Fibroblast of skin of left biceps (primary cell): ENCODE results near the gene DLG2.

Source experiments
- DNase-seq, 2 experiments: peaks; one replicate each; pipeline ENCODE4 v3.0.0-alpha.2; 2013; ENCODE audit warnings: low read depth in 2 of 2

DLG2 gene

DNA sequence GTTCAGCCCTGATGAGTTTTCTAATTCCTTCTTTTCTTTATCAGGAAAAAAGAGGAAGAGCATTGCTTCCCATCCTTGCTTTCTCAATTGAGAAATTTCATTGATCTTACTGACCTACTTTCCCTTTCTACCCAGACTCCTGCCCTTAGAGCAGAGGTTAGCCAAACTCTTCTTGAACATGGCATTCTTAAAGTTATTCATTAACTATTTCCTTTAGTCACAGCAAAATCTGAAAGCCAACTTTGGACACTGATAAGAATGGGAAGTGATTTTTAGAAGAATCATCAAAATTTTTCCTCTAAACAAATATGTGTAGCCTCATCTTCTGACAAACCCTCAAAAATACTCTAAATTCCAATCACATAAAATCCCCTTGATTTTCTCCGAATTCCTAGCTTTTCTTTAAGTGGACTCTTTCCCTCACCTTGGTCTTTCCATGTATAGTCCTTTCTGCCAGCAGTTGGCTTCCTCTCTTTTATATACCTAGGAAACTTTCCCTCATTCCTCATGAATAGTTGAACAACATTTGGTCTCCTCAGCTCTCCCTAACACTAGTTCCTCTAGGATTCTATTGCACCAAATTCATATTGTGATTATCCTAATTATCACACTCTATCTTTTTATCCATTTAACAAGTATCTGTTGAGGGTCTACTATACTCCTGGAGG lies 1774.2 kb downstream of the DLG2 start:
- no peak for DNase-seq

DNA sequence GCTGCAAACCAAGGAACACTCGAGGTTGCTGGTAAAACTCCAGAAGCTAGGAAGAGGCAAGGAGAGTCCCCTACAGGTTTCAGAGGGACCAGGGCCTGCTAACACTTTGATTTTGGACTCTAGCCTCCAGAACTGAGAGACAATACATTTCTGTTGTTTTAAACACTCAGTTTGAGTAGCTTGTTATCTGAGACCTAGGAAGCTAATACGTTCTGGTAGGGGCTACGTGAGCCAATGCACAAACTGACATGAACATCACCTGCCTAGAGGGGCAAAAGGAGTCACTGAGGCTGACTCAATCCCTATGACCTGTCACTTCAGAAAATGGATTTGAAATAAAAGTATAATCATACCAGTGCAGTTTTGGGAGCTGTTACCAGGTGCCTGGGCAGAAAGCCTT lies 1775.1 kb downstream of the DLG2 start:
- no peak for DNase-seq

DNA sequence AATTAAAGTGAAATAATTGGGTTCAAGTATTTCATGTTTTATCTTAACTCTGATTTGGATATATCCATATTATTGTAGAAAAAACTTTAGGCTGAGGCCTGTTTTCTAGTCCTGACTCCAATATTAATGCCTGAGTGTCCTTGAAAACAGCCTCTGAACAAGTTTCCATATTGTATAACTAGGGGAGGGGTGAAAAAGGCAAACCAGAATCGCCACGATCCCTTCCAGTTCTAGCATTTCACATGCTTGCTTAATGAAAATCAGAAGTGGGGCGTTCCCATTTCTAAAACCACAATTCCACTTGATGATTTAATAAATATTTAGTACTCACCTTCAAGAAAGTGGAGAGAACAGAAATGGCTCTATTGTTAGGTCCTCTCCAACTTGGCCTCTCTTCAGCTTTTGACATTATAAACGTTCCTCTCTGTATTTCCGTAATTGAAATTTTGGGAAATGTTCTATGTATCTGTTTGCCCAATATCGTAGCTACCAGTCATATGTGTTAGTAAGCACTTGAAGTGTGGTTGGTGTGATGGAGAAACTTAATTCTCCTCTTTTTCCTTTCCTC lies 1779.6 kb downstream of the DLG2 start:
- DNase-seq: no peak

DNA sequence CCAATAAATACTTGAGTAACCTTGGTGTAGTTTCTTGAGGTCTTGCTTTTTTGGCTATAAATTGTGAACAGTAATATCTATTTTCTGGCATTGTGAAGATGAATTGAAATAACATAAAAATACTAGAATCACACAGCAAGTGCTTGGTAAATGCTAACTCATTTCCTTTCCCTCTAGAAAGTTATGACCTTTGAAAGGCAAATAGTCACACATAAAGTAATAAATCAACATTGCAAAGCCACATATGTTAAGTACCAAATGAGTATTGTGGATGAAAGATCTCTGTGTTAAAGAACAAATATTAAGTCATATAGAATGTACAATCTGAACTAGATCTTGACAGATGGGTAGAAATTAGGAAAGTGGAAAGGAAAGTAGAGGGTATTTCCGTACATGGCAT lies 1781.3 kb downstream of the DLG2 start:
- no peak for DNase-seq

DNA sequence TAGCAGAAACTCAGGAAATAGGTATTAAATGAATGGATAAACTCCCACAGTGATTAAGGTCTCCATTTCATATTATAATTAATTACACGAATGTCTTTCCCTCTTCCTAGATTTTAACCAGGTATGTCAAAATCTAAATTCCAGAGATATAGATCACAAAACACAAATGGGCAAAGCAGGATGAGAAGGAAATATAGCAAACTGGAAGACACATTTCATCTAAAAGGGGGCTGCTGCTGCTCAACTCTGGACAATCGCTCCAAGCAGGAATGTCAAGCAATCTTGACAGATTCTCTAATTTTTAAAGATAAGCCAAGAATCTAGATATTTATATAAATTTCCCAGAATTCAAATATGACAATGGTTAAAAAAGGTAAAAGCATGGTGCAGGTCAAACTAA lies 1786.8 kb downstream of the DLG2 start:
- DNase-seq: no peak

DNA sequence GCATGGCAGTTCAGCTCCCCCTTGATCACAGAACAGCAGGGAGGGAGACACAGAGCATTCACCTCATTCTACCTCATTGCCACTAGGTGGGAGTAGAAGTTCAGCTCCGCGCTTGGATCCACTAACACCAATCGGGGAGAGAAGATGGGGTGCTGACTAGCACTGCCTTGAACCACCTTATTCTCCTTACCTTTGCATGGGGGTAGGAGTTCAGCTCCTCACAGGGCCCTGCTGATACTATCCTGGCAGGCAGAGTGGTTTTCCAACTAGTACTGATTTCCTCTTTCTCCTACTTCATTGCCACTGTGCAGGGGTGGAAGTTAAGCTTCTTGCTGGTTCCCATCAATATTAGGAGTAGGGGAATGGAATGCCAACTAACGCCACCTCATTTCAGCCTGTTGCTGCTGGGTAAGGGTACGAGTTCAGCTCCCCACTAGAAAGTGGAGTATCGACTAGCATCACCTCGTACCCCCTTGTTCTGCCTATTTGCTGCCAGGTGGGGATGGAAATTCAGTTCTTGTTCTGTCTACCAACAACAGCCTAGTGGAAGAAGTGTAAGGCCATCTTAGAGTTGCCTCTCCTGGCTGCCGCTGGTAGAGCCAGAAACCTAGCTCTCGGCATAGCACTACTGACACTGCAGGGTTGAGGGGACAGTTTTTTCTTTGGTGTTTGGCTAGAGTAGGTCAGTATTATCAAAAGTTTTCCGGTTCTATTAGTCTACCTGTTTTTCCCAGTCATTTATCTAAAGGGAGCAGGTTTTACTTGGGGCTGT lies 1790.1 kb downstream of the DLG2 start:
- DNase-seq: peak in 1 of 2 experiments; percentile 17

DNA sequence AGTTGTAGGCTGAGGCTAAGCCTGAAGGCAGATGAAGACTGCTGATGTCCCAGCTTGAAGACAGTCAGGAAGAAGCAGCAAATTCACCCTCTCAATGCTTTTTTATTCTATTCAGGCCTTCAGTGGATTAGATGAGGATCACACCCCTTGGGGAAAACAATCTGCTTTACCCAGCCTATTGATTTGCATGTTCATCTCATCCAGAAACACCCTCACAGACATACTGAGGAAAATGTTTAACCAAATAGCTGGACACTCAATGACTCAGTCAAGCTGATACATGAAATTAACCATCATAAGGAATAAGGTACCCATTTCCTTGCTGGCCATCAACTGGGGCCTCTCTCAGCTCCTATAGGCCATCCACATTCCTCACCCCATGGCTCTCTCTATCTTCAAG lies 1791.1 kb downstream of the DLG2 start:
- no peak for DNase-seq

DNA sequence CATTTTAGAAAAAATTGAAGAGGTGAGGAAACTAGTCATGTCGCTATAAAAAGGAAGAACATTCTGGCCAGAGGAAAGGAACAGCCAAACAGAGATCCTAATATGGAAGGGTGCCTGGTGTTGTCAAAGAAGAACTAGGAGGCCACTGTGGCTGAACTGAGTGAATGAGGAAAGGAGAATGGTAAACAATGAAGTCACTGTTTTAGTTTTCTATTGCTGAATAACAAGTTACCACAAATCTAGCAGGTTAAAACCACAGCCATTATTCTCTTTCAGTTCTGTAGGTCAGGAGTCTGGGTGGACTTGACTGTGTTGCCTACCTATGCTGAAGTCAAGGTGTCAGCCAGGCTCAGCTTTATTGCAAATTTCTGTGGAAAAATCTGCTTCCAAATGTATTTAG lies 1791.7 kb downstream of the DLG2 start:
- no peak for DNase-seq

DNA sequence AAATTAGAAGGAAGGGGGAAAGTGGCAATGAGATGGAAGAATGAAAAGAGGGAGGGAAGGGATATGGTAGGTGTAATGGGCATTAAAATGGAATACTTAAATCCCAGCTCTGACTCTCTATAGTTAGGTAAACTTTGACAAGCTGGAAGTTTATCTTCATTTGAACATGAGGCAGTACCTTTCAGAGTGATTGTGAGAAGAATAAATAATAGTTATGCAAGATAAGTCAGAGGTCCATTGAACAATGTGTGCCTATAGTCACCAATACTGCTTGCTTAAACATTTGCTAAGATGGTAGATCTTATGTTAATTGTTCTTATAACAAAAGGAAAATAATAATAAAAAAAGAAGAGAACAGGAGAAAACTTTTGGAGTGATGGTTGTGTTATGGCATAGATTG lies 1795.2 kb downstream of the DLG2 start:
- no peak for DNase-seq

DNA sequence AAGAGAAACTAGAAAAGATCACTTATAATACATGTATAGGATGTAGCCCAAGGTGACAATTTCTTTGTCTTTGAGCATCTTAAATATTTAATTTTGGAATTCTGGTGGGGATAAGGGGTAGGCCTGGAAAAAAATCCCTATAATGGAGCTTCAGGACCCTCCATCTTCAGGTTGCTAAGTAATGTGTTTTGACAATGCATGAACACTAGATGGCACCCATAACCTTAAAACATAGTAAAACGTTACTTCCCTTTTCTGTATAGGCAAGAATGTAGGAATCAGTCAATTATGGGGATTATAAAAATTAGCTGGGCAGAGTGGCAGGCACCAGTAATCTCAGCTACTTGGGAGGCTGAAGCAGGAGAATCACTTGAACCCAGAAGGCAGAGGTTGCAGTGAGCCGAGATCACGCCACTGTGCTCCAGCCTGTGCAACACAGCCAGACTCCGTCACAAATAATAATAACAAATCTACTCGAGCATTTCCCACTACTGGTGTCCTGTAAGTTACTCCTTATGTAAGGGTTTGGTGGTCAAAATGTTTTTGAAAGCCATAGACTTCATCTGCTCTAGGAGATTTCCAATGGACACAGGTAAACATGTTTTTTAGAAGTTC lies 1799.1 kb downstream of the DLG2 start:
- DNase-seq: peak; percentile 18 to 20

DNA sequence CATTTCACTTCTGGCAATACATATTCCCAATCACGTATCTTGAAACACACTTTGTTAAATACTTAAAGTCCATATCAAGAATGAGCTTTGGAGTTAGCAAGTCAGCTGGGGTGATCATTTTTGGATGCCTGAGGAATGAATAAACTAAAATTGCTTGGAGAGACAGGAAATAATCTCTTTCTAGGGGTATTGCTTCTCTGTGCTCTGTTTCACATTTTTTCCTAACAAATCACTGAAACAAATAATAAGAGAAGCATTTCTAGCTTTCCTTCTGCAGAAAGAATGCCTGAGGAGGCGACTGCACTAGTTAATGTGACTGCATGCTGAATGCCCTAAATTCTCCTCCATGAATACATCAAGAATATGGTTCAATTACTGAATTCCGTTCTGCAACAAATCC lies 1799.6 kb downstream of the DLG2 start:
- peak; percentile 52 for DNase-seq

DNA sequence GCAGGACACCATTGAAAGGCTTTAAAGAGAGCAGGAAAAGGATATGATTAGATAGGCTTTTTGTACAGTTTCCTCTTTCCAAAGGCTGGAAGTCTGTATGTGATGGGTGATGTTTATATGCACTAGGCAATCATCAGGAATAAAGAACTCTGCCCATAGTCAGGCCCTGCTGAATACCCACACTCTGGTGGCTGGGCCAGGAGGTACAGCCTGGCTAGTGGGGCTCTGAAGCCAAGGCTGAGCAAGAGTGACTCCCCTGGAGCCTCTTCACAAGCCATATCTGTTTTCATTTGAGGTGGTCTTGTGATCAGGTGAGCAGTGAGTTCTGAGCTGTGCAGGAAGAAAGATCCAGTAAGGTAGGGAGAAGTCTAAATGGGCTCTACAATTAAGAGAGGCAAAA lies 1801.1 kb downstream of the DLG2 start:
- no peak for DNase-seq

DNA sequence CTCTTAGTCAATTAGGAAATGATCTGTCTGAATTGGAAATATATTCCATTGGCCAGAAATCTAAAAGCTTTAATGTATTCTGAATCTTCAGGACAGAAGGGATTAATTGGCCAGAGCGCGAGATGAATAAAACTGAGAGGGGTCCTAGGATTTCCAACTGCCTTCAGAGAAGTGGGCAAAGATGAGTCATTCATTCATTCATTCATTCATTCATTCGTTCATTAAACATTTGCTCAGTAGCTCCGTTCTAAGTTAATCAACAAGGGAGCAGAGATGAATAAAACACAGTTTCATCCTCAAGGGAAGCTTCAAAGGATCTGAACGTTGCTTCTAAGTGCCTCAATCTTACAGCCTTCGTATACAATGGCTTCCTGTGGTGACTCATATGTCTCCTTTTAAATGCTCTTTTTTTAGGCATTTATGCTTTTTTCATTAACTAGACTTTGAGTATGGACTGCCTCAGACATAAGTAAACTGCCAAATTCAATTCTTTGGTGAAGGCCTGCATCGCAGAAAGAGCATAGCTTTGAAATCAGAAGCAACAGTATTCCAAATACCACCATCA lies 1803.6 kb downstream of the DLG2 start:
- no peak for DNase-seq

DNA sequence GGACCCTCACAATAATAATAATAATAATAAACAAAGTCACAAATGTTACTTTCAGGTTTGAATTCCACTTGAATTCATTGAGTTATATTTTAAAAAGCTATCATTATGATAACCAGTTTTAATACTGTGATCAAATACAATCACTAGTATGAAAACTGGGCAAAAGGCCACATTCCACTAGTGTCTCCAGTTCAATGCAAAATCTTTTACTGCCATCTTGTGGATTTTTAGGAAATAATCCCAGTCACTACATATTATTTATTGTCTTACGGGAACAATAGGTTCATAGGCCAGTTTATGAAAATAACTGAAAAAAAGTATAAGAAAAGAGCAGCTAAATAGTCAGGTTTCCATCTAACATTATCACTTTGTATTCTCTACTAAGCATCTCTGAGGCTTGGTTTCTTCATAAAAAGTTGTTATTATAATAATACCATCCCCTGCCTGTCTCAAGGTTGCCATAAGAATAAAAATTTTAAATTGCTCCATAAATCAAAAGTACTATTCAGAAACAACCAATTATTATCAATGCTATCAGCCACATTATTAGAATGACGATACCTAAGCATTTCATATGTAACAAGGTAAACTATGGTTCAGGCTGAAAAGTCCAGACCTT lies 1807.1 kb downstream of the DLG2 start:
- DNase-seq: peak; percentile 35 to 53

DNA sequence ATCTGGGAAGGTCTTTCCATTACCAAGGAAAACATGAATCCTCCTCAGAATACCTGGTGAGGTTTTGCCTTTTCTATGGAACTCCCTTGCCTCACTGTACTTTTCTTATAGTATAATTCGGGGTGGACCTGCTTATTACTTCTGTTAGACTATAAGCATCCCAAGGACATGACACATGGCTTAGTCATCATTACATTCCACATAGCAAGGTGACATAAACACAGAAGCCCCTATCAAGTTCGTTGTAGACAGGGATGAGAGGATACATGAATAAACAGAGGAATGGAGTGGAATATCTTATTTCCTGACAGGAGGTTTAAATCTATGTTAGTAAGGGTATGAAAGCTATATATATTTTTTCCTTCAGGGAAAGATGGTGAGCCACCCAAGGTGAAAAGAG lies 1808.8 kb downstream of the DLG2 start:
- no peak for DNase-seq

DNA sequence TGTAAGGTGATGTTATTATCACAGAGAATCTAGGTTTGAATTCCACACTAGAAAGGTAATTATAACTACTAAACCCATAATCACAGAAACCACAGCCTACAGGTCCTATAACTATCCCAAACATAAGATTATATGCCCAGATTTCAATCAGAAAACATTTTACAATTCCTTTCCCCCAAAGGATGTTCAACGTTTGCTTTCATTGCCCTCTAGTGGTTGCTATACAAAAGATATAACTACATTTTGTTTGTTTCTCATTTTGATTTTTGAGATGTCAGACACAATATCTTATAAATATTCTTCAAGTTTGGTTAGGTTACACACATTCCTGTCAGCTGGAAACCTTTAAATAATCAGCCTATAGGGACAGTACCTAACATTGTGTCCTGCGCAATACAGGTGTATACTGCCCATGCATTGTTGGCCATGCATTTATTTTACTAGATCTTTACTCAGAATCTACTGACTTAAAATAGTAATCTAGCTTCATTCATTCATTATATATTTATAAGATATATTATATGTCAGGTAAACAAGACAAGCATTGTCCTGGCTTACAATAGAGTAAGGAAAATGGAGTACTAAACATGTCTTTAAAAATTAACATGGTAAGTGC lies 1810.5 kb downstream of the DLG2 start:
- DNase-seq: no peak

DNA sequence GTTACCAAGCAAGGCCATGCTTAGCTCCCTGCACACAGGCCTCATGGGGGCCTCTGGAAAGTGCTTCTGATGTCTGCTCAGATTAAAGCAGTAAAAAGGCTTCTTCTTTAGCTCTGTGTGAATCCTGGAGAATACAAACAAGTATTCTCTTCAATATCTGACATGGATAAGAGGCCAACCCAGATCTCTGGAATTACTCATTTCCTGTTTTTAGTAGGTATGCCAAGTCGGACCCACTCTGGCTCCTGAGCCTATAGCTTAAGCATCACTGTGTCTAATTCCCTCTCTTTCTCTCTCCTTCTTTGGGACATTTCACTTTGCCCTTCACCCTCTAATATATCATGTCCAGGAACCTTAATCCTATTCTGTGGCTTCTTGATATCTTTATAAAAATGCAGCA lies 1811.4 kb downstream of the DLG2 start:
- no peak for DNase-seq

DNA sequence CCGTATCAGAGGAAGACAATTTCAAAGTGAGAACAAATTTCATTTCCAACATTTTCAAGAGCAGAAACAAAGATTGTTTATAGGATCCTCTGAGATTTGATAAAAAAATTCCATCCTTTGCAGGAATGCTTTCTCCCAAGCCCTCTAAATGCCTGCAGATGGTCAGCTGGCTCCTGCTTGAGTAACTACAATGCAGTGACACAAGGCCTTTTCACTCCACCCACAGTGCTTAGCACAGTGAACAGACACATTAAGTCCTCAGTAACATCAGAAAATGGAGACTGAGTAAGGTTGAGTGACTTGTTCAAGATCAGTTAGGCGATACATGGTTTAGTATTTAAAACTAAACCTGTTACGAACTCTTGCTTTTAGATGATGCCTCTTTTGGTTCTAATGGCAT lies 1813.8 kb downstream of the DLG2 start:
- DNase-seq: no peak

DNA sequence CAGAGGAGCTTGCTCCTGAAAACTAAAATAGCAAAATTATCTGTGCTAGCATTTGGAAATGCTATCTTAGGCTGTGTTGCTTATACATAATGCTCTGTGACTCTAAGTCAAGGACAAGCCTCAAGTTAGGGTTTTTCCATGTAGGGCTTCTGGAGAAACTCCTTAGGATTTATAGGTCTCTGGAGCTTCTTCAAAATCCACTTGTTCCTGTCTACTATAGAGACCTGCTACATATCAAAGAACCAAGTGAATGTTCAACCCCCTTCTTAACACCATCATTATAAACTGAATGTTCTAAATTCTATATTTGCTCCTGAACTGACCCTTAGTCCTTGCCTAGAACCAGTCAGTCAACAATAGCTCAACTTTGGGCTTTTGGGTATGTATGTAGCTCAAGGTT lies 1817.9 kb downstream of the DLG2 start:
- DNase-seq: no peak

DNA sequence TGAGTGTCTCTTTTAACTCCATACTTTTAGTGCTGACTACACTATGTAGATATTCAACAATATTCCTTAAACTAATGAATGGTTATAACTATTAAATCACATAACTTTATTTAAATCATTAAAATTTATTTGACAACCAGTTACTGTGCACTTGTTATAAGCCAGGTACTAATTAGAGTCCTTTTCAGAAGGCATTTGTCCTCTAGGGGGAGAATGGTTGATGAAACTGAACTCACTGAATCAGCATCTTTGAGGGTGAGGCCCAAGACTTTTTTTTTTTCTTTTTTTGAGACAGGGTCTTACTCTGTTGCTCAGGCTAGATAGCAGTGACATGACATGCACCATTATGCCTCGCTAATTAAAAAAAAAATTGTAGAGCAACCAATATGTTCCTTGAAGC lies 1825.3 kb downstream of the DLG2 start:
- no peak for DNase-seq

DNA sequence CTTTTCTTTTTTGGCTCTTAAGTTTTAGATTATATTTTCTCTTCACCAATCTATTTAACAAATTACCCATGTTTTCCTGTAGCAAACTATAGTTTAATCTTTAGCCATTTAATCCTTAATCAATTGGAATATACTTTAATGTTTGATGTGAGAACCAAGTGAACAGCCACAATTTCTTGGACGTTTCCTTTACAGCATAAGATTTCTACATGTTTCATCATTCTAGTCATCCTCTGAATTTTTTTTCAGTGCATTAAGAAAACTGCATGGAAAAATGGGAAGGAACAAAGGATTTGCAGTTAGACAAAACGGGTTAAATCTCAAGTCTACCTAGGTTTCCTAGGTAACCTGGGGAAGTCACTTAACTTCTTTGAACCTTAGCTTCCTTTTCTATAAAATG lies 1833.8 kb downstream of the DLG2 start:
- DNase-seq: peak in 1 of 2 experiments; percentile 4

DNA sequence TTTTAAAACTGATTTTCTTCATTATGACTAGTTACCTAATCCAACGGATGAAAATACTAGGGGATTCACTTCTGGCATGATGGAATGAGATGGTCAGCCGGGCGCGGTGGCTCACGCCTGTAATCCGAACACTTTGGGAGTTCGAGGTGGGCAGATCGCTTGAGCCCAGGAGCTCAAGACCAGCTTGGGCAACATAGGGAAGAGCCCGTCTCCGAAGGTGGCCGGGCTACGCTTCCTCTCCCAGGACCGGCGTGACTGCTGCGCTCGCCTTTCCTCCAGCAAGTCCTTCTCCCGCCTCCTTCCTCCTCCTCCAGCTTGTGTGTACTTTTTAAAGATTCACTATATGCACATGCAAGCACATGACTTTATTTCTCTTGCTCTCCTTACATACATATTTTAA lies 1835.6 kb downstream of the DLG2 start:
- DNase-seq: no peak
